Lower leg skin (tissue), 3 donors: ENCODE results near the gene CACNA1D.

Source experiments
- POLR2A ChIP-seq, 2 donors: fragments of 450-650 bp; IDR thresholded peaks; one replicate each; pipeline ENCODE4 v1.6.1; 2016 to 2017; ENCODE audit warnings: antibody characterized with exemption in 2 of 2, mild to moderate bottlenecking in 1 of 2, moderate library complexity in 1 of 2
- TF ChIP-seq, protein P1 (sequence below), 3 donors: fragments of 450-650 bp; IDR thresholded peaks; one replicate each; pipeline ENCODE4 v1.5.1; 2016; ENCODE audit warnings: antibody characterized with exemption in 3 of 3, mild to moderate bottlenecking in 3 of 3, moderate library complexity in 2 of 3

DNA sequence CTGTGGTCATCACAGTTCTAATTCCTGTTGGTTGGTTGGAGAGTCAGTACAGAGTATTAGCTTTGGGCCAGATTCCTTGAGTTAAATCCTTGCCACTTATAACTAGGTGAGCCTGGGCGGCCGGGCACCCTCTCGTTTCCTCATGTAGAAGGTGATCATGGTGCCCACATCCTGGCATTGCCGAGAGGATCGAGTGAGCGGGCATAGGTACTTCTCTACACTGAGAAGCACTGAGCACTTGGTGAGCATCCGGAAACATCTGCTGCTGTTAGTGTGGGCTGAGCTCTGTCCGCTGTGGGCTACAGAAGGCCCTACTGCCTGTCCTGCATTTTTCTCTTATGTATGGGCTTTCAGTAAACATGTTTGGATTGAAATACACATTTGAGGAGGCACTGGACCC lies 96.2 kb downstream of the CACNA1D start:
- TF ChIP-seq, protein P1, sequence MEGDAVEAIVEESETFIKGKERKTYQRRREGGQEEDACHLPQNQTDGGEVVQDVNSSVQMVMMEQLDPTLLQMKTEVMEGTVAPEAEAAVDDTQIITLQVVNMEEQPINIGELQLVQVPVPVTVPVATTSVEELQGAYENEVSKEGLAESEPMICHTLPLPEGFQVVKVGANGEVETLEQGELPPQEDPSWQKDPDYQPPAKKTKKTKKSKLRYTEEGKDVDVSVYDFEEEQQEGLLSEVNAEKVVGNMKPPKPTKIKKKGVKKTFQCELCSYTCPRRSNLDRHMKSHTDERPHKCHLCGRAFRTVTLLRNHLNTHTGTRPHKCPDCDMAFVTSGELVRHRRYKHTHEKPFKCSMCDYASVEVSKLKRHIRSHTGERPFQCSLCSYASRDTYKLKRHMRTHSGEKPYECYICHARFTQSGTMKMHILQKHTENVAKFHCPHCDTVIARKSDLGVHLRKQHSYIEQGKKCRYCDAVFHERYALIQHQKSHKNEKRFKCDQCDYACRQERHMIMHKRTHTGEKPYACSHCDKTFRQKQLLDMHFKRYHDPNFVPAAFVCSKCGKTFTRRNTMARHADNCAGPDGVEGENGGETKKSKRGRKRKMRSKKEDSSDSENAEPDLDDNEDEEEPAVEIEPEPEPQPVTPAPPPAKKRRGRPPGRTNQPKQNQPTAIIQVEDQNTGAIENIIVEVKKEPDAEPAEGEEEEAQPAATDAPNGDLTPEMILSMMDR (IDR thresholded peaks at IDR 0.05): no peak
- TF ChIP-seq POLR2A (IDR thresholded peaks at IDR 0.05): no peak
